Thyroid gland (tissue), 4 donors: ENCODE data around the gene RETREG3.

Source experiments
- POLR2A ChIP-seq, 2 donors: fragments of 450-650 bp; IDR thresholded peaks; one replicate each; pipeline ENCODE4 v1.6.1; 2017; ENCODE audit warnings: antibody characterized with exemption in 2 of 2, mild to moderate bottlenecking in 2 of 2, moderate library complexity in 1 of 2
- TF ChIP-seq, protein P1 (sequence below), 6 experiments: fragments of 200-600 bp in 3 of 6; fragments of 450-650 bp in 3 of 6; sonication (generic) in 3 of 6; IDR thresholded peaks; one replicate each; pipeline ENCODE4 v1.5.1; 2016 to 2019; ENCODE audit warnings: antibody characterized with exemption in 6 of 6, mild to moderate bottlenecking in 2 of 6, inconsistent platforms in 1 of 6, moderate library complexity in 1 of 6

GRCh38 chr17:42603318-42603717 is 5.9 kb downstream of the RETREG3 start:
- TF ChIP-seq, protein P1, sequence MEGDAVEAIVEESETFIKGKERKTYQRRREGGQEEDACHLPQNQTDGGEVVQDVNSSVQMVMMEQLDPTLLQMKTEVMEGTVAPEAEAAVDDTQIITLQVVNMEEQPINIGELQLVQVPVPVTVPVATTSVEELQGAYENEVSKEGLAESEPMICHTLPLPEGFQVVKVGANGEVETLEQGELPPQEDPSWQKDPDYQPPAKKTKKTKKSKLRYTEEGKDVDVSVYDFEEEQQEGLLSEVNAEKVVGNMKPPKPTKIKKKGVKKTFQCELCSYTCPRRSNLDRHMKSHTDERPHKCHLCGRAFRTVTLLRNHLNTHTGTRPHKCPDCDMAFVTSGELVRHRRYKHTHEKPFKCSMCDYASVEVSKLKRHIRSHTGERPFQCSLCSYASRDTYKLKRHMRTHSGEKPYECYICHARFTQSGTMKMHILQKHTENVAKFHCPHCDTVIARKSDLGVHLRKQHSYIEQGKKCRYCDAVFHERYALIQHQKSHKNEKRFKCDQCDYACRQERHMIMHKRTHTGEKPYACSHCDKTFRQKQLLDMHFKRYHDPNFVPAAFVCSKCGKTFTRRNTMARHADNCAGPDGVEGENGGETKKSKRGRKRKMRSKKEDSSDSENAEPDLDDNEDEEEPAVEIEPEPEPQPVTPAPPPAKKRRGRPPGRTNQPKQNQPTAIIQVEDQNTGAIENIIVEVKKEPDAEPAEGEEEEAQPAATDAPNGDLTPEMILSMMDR (IDR thresholded peaks at IDR 0.05): no peak
- no peak for TF ChIP-seq POLR2A (IDR thresholded peaks at IDR 0.05)
